HG03103 (cell line): ENCODE results near the gene VEGFC.

Experiments used
- ATAC-seq: cut with Tn5 transposase; IDR thresholded peaks from one replicate; pipeline ENCODE4 v1.9.1; 2021; ENCODE audit warnings: low read depth; ENCODE audit not compliant: unreplicated experiment

Gene VEGFC

DNA sequence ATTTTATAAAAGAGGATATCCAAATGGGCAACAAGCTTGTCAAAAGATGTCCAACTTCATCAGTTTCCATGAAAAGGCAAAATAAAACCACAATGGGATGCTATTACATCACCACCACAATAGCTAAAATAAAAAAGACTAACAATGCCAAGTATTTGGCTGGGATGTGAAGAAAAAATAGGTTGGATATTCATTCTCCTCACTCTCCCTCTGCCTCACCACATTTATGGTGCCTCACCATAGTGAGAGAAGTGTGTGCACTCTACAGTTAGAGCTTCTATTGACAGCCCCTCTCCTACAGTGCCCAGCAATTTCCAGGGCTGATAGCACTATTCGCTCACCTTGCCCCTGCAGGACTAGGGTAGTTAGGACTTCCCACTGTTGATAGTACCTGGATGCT is 25.5 kb downstream of the VEGFC start:
- ATAC-seq = no peak

DNA sequence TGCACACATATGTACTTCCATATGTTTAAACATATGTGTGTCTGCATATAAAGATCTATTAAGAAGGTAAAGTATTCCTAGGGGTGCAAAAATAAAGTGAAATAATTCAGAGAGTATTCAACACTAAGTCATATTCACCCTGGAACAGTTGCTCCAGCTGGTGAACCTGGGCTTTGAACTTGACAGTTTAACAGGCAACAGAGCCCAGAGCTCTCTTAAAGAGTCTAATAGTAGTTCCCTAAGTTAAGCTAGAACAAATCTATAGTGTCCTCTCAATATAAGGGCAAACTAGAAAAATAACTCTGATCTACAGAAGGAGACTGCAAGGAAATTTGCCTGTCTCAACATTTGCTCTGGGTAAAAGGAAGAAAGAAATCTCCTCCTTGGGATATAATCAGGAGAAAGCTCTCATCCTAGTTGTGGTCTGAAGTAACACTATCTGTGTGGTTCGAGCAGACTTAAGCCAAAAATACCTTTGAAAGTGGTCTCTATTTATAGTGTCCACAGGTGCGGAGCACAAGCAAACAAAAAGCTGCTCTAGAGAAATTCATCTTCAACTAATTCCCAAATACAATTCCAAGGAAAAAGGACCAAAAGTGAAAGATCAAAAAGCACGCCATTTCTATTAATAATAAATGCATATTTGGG is 29.9 kb downstream of the VEGFC start:
- ATAC-seq = no peak

DNA sequence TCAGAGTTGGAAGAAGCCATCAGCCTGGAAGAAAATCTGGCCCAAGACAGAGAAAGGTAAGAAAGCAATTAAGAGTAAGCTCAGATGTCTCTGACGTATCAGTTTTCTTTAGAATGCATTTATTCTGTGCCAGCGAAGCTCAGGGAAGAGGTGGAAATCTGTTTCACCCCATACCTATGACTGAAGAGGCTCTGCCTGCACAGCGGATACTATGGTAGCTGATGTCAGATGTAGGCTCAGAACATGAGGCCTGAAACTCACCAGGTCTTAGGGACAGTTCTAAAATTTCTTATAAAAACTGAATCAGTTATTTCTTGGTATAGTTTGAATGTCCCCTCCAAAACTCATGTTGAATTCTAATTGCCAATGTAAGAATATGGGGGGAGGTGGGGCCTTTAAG is 30.9 kb downstream of the VEGFC start:
- no peak for ATAC-seq

DNA sequence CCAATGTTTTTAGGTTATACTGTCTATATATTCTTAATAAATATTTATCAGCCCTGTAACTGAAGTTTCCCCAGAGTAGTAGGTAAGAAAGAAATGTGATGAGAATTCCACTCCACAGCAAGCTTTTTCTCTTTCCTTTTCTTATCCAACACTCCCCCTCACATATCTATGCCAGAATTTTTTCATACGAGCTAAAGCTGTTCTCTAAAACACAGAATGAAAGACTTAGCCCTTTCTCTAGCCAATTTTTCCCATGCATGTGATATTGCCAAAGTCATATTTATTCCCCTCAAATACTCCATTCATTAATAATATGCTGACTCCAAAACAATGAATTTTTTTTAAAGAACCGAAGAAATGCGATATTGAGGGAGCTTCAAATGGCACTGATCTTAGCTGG is 32.3 kb downstream of the VEGFC start:
- ATAC-seq = no peak

DNA sequence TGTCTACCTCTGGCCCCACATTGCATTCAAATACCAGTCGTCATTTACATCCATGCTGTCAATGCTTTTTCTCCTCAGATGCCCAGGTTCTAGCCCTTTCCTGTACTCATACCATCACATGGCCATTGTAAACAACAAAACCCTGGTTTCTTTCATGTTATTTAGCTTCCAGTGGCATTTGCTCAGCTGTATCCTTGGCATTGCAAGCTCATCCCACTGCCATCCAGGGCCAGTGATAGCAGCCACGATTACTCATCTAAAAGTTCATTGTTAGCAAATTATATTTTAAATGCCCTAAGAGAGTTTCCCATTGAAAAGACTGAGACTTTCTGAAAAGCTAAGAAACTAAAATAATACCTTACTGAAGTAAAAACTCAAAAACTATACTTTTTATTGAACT is 34.0 kb downstream of the VEGFC start:
- ATAC-seq = no peak

DNA sequence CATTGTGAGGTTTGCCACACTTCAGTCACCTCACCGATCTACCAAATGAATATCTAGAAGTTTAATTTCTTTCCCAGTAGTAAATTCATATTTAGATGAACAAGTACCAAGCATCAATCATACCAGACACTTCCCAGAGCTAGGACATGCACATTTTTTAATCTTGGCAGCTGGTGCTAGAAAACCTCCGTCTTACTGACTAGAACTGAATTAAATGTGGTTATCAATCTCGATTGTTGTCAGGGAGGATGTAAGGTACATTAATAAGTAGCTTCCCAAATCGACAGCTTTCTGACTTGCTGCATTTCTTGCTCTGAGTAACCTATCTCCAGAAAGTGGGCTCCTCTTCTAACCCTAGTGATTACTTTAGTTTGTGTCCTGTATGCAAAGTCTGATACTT is 34.4 kb downstream of the VEGFC start:
- no peak for ATAC-seq

DNA sequence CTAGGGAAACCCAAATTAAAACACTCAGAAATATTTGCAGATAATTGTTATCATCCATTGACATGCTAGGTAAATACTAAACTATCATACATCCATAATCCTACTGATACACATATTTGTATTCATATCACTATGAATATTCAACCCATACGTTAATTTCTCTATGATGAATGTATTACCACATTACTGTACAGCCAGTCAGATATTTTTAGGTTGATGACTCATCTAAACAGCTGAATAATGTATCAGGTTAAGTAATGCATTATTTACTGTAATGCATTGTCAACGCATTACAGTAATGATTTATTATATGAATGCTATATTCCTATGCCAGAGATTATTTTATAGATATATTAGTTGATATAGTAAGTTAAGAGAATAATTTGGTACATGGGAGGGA is 37.1 kb downstream of the VEGFC start:
- ATAC-seq = no peak

DNA sequence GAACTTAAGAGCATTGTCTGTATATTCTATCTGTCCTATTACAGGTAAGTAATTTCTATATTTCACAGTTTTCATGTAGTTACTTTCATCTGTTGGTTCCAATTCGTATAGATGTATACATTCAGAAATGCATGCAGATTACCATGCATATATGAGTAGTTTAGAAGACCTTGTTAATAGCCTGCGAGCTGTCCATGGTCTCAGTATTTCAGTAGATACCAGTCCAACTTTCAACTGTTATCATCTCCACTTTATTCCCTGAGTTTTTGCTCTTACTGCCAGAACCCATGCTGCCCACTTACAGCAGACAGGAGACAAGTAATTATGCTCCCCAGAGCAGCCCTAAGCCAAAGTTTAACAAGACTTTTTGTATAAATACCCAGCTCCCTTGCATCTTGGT is 37.7 kb downstream of the VEGFC start:
- no peak for ATAC-seq

DNA sequence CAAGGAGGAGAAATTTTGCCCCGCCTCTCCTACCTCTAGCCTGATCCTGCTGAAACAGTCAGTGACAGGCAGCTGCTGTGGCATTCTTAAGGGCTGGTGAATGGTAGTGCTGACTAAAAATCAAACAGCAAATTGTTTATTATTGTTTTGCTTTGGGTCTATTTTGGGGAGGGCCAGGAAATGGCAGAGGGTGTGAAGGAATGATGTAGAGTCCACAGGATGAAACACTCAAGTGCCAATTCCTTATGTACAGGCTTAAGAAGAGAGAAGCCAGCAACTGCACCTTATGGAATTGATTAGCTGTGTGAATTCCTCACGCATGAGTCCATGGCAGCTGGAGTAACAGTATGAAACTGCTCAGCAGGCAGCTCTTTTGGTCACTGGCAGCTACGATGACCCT is 39.7 kb downstream of the VEGFC start:
- no peak for ATAC-seq

DNA sequence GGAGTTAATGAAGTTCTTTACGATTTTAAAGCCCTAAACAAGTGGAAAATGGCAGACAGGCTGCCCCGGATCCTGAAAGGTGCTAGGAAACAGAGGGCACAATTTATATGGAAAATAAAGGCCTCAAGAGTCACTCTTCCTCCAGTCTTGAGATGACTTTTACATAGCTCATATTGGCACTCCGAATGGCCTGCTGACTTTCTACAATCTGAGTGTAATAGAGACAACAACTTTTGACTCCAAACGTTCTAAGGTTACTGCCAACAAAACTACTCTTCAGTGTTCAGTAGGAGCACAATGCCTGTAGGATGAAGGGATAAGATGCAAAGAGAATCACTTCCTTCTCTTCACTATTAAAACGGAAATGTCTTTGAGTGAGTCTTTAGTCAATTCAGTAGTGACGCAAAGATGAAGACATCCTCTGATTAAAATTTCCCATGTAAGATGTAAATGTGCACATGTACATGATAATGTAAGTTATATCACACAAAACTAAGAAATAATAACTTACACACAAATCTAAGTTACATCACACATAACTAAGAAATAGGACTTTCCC is 40.5 kb downstream of the VEGFC start:
- ATAC-seq = no peak

DNA sequence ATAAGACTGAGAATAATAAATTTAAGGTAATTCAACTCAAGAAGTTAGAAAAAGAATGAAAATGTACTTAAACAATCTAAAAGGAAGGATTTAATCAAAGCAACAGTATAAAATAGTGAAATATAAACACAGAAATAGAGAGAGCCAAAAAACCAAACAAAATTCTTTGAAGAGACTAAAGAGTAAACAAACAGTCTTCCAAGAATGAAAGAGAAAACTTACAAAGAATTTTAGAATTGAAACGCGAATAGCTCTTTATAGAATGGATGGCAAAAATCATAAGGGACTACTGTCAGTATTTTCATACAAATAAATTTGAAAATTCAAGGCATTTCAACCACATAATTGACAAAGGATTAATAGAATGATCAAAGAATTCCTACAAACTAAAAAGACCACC is 41.7 kb downstream of the VEGFC start:
- ATAC-seq = no peak

DNA sequence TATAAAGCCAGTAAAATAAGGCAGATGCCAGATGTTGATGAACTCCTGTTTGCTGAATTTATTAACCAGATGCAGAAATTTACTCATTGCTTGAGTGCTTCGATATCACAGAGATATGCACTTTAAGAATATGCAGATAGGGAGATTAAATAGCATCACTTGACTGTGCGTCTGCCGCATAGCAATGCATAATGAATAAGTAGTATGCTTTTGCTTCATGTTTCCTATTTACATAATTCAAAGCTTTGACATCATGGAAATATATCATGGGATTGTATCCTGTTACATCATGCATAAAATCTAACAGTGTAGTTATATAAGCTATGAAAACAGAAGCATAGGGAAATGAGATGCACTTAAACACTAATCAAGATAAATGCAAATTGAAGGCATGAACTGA is 45.9 kb downstream of the VEGFC start:
- ATAC-seq = no peak

DNA sequence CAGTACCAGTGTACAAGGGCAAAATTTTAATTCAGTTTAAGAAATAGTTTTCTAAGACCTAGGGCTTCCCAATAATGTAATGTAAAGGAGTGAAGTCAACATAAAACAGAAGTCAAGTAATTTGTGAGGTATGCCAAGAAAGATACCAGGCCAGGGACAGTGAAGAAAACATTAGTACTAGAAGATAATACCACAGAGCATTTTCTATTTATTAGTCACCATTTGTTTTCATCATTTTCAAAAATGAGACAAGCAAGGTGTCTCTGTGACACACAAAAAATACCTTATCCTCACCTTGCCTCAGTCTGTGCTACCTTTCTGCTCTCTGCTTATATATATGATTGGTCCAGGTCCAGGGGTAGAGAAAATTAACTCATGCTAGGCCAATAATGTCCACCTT is 46.8 kb downstream of the VEGFC start:
- no peak for ATAC-seq

DNA sequence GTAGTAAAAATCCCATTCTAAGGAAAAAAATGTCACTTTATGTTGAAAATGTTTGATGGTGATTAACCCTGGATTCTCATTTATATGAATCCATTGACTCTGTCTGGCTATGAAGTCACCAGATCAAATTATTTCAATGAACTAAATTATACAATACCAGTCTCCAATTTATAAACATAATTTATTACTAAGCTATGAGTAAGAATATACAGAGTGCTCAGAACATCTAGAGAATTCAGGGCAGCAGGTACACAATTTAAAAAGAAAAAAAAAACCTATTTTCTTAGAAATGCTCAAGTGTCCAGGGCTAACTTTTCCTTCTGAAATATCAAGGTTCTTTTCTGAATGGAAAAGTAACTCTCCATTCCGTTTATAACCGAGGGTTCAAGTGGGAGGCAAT is 48.6 kb downstream of the VEGFC start:
- no peak for ATAC-seq

DNA sequence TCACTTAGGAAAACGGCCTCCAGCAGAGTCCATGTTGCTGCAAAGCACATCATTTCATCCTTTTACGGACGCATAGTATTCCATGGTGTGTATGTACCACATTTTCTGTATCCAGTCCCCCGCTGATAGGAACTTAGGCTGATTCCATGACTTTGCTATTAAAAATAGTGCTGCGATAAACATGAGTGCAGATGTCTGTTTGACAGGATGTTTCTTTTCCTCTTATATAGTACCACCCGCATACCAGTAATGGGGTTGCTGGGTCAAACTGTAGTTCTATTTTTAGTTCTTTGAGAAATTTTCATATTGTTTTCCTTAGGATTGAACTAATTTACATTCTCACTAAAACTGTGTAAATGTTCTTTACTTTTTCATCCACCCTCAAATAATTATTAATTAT is 50.5 kb downstream of the VEGFC start:
- no peak for ATAC-seq

DNA sequence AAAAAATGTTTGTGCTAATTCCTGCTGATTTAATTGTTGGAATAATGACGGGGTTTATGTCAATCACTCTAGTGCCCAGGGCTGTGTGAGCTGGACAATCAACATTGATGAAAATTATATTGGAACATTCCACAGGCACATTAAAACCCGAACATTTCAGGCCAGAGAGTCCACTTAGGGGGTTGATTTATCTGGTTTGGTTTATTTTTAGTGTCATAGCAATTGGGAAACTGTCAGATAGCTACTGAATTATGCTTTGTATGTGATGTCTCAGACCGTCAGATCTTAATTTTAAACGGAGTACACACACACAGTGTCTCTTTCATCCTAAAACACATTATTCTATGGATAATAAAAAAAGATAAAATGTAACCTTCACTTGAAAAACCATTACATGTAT is 51.5 kb downstream of the VEGFC start:
- no peak for ATAC-seq

DNA sequence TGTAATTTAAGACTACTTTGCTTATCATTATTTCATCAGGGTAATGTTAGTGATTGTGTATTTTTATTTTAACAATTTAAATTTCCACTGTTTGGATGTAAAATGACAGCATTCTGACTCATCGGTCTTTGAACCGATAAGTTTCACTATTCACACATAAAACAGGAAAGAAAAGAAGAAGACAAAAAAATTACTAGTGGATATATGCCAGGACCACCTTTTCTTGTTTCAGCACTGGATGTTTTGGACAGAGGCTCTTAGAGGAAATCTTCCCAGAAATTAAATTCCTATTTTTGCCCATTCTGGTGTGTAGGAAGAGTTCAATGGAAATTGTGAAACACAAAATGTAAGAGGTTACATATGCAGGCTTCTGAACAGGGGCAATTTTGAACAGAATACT is 57.4 kb downstream of the VEGFC start:
- ATAC-seq = no peak

DNA sequence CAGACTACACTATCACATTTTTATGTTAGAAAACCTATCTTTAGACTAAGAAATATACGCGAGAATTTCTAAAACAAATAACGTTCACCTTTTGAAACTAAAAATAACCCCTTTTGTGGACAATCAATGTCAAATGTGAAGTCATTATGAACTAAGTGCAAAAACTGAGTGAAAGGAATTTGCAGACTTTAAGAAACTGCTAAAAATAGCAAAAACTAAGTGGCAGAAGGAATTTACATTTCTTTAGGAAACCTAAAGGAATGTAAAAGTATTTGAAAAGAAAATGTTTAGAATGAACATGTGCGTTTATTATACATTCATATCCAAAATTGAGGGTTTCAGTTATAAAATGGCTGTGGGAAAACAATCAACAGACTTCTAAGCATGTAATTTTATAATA is 58.3 kb downstream of the VEGFC start:
- ATAC-seq = no peak

DNA sequence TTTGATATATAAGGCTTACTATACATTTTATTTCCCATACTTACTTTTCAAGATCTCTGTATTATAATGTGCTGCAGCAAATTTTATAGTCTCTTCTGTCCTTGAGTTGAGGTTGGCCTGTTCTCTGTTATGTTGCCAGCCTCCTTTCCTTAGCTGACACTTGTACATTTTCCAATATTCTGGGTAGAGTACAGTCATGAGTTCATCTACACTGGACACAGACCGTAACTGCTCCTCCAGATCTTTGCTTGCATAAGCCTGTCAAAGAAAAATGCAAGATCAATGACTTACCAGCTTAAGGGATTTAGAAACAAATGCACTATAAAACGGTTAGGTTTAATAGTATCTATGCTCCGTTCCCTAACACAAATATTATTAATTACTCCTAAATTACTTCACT is 63.2 kb downstream of the VEGFC start:
- no peak for ATAC-seq

DNA sequence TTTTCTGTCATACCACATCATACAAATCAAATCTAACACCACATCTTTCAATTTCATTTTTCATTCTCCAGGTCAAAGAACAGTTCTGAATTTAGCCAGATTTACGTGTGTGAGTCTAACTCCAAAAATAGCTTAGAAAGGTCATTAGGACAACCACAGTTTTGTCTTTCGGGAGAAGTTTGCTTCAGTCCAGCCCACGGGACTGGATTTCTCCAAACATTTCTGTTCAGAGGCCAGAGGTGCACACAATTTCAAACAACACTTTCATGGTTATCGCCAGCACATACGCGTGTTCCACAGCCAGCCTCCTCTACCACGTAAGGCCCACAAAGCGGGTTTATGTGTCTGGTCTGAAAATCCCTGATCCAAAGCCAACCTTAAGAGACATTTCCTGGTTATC is 65.9 kb downstream of the VEGFC start:
- ATAC-seq = no peak

DNA sequence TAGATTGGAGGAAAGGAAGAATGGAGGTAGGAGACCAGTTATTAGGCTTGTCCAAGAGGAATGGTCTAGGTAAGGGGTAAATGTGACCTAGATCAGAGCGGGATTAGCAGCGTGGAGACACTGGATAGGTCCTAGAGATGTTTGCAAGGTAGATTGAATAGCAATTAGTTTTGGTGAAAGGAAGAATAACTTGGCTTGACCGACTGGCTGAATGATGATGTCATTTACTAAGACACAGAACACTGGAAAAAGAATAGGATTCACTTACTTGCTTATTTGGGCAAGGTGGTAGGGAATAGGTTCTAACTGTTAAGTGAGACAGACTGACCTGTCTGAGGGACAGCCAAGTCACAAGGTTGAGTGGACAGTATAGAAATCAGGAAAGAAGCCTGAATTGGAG is 71.3 kb downstream of the VEGFC start:
- no peak for ATAC-seq

DNA sequence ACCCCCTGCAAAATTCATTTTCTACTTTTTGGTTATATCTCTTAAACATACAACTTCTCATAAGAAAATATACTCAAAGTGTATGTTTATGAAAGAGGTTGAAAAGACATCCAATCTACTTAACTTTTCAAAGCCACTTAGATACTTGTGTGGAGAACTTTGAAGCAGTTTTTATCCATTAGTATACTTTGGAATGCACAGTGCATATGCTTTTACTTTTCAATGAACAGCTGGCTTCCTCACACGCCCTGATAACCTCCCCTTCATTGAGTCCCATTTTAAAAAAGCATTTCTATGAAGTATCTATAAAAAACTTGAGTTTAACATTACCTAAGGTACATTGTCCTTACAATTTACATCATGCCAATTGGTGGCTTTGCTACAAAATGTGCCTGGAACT is 73.8 kb downstream of the VEGFC start:
- no peak for ATAC-seq

DNA sequence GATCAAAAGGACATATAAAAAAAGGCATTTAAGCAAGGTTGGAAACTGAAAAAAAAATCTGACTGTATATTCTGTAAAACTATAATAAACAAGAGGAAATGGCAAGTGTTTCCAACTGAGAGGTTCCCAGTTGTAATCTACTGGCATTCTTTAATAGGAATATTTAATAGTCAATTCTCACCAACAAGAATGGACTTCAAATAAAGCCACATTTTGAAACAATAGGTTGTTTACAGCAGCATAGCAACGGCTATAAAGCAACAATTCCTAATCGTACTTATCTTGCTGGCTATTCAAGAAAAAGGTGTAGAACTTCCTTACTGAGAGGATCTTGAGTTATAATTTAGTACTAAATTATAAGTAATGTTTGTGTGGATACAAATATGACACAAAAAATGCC is 75.5 kb downstream of the VEGFC start:
- ATAC-seq = no peak
